Fibroblast of pulmonary artery (primary cell): ENCODE results near the gene PEX11B.

Experiments used
- DNase-seq: peaks from one replicate; pipeline ENCODE4 v3.0.0-alpha.2; 2010; ENCODE audit warnings: low read depth
- H3K4me3 ChIP-seq: replicated peaks from 2 replicates; pipeline ENCODE4 v1.5.1; 2011; ENCODE audit warnings: low read depth, mild to moderate bottlenecking, control low read depth, low read length, moderate library complexity
- TF ChIP-seq, protein P1 (sequence below): IDR thresholded peaks from 2 replicates; pipeline ENCODE4 v1.5.1; 2011; ENCODE audit warnings: mild to moderate bottlenecking, control low read depth, low read length, inconsistent platforms; ENCODE audit errors: missing control alignments

The PEX11B gene

DNA sequence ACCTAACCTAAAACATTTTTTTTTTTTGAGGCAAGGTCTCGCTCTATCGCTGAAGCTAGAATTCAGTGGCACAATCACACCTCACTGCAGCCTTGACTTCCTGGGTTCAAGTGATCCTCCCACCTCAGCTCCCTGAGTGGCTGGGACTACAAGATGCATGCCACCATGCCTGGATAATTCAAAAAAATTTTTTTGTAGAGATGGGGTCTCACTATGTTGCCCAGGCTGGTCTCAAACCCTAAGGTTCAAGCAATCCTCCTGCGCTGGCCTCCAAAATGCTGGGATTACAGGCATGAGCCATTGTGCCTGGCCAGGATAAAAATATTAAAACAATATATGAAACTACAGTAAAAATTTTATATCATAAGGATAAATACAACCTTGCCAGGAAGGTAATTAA is 34.4 kb upstream of the PEX11B start:
- H3K4me3 ChIP-seq: no peak overlapping the region
- TF ChIP-seq, protein P1, sequence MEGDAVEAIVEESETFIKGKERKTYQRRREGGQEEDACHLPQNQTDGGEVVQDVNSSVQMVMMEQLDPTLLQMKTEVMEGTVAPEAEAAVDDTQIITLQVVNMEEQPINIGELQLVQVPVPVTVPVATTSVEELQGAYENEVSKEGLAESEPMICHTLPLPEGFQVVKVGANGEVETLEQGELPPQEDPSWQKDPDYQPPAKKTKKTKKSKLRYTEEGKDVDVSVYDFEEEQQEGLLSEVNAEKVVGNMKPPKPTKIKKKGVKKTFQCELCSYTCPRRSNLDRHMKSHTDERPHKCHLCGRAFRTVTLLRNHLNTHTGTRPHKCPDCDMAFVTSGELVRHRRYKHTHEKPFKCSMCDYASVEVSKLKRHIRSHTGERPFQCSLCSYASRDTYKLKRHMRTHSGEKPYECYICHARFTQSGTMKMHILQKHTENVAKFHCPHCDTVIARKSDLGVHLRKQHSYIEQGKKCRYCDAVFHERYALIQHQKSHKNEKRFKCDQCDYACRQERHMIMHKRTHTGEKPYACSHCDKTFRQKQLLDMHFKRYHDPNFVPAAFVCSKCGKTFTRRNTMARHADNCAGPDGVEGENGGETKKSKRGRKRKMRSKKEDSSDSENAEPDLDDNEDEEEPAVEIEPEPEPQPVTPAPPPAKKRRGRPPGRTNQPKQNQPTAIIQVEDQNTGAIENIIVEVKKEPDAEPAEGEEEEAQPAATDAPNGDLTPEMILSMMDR: no peak
- DNase-seq: no peak

DNA sequence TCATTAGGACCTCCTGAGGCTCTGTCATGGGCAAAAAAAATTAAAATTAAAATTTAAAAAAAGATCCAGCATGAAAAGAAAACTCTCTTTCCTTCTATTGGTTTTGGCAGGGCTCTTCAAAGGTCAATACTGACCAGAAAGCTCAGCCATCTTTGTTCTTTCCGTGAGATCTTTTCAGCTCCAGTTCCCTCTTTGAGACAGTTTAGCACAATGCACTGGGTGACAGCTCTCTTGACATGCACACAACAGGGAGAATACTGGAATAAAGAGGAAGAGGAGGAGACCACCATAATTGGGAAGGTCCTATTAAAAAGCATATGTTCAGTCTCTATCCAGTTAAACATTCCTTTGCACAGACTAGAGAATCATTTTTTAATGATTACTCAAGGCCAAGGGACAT is 33.0 kb upstream of the PEX11B start:
- no peak for DNase-seq
- no peak overlapping the region for H3K4me3 ChIP-seq
- TF ChIP-seq, protein P1: no peak

DNA sequence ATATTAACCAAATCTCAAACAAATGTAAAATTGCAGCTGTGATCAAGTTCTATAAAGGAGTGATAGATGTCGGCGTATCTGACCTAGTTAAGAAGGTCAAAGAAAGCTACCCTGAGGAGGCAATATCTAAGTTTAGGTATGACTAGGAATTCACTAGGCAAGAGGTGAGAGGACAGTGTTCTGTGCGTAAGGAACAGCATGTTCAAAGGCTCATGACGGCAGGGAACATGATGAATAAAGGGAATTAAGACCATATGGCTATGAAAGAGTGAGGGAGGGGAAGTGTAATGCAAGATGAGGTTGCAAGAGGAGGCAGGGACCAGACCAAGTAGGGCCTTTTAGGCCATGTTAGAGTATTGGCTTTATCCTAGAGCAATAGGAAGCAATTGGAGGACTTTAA is 30.7 kb upstream of the PEX11B start:
- TF ChIP-seq, protein P1: no peak

DNA sequence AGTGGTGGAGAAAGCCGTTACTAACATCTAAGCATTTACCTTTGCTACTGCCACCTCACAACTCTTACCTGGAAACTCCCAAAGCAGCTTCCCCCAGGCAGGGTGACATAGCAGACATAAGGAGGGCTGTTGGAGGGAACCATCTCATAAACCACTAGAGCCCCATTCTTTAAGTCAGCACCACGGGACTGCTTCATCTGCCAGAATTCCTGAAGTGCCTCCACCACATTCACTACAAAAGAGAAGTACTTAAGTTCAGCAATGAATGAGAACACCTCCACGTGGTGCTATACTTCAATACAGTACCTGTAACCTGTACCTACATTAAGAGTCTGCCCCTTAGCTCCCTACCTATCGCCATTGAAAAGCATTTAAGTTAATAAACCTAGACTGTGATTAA is 29.0 kb upstream of the PEX11B start:
- no peak overlapping the region for H3K4me3 ChIP-seq
- no peak for DNase-seq
- TF ChIP-seq, protein P1: no peak

More for the DNA sequence above, 30.7 kb upstream of the PEX11B start:
- no peak for DNase-seq
- no peak overlapping the region for H3K4me3 ChIP-seq

DNA sequence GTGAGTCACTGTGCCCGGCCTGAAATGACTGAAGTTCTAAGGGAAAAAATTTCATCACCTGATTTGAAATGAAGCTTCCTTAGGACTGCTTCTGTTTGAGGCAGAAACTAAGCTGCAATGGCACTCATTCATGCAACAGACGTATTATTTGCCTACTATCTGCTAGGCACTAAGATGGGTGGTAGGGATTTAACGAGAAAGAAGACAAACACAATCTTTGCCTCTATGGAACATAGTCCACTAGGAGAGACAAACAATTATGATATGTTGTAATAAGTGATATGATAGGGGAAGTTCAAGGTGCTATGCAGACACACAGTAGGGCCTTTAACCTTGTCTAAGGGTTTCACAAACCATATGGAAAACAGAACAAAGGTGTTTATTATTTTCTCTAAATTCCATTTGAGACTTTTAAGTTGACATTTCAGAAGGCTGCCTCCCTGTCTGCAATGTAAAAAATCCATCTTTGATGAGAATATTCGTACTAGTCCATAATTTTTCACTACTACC is 28.0 kb upstream of the PEX11B start:
- no peak for DNase-seq
- TF ChIP-seq, protein P1: no peak
- H3K4me3 ChIP-seq: no peak overlapping the region

DNA sequence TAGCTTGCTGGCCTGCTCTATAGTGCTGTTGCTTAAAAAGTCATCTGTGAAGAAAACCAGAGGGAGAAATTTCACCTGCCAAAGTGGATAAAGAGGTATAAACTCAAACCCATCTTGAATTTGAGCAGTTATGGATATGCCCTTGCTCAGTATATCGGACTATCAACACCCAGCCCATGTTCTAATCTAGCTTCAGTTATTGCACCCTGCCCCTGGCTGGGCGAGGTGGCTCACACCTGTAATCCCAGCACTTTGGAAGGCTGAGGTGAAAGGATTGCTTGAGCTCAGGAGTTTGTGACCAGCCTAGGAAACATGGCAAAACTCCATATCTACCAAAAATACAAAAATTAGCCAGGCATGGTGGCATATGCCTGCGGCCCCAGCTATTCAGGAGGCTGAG is 26.0 kb upstream of the PEX11B start:
- TF ChIP-seq, protein P1: no peak
- no peak for DNase-seq

DNA sequence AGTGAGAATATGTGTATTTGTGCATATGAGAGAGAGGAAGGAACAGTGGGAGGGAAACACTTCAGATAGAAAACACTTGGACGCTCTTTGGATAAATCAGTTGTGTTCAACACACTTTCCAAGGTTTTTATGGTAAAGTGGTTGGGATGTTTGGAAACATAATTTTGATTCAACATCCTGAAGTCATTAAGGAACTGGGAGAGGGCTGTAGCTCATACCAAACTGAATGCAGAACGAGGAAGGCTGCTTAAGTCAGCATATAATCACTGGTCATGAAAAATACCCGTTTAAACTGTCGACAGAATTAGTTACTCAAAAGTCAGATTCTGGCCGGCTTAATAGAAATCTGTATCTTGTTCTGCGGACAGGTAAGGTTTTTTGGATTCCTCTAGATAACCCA is 24.4 kb upstream of the PEX11B start:
- DNase-seq: no peak
- TF ChIP-seq, protein P1: no peak
- H3K4me3 ChIP-seq: no peak overlapping the region

More for the DNA sequence above, 26.0 kb upstream of the PEX11B start:
- H3K4me3 ChIP-seq: no peak overlapping the region
